GM03348 (cell line): ENCODE results near the gene SSBP1.
"Not testable (repeated sequence)": the region's sequence is repeated elsewhere in the genome, so short reads cannot be mapped to it uniquely, and the experiment has no call there.

ENCODE experiments used
- DNase-seq: peaks from one replicate; pipeline ENCODE4 v3.0.0; 2012; ENCODE audit warnings: low spot score

The SSBP1 gene

GRCh38 chr7:141737836-141738591 is at the start of gene SSBP1:
TSS of gene SSBP1 (plus strand) at chr7:141738358. CDS start at chr7:141739167, 809 bp downstream.
- peak; percentile 91 for DNase-seq

- not testable (repeated sequence) for DNase-seq
These were observed 48.9 kb upstream of the SSBP1 start for GRCh38 chr7:141689072-141689825.

GRCh38 chr7:141691540-141691939 is 46.6 kb upstream of the SSBP1 start:
- no peak for DNase-seq

- DNase-seq = no peak
These were observed 46.2 kb upstream of the SSBP1 start for GRCh38 chr7:141691961-141692360.

GRCh38 chr7:141693082-141693481 is 45.1 kb upstream of the SSBP1 start:
- no peak for DNase-seq

GRCh38 chr7:141695803-141696289 is 42.3 kb upstream of the SSBP1 start:
- no peak for DNase-seq

GRCh38 chr7:141696348-141696747 is 41.8 kb upstream of the SSBP1 start:
- DNase-seq = no peak

- DNase-seq = no peak
These were observed 40.8 kb upstream of the SSBP1 start for GRCh38 chr7:141697211-141697871.

GRCh38 chr7:141698247-141699015 is 39.7 kb upstream of the SSBP1 start:
- no peak for DNase-seq

GRCh38 chr7:141699860-141700259 is 38.3 kb upstream of the SSBP1 start:
- DNase-seq = no peak

GRCh38 chr7:141700296-141700847 is 37.8 kb upstream of the SSBP1 start:
- no peak for DNase-seq

- DNase-seq = peak; percentile 55
These were observed 37.2 kb upstream of the SSBP1 start for GRCh38 chr7:141700848-141701371.

GRCh38 chr7:141701489-141702046 is 36.6 kb upstream of the SSBP1 start:
- DNase-seq = peak; percentile 78

- DNase-seq = peak; percentile 95
These were observed 36.1 kb upstream of the SSBP1 start, which contains the start of gene DENND11 for GRCh38 chr7:141702047-141702567. TSS of gene DENND11 (minus strand) at chr7:141702166. CDS start at chr7:141702153, 13 bp downstream.

GRCh38 chr7:141702892-141703291 is 35.3 kb upstream of the SSBP1 start:
- no peak for DNase-seq

GRCh38 chr7:141704112-141704511 is 34.0 kb upstream of the SSBP1 start:
- DNase-seq = no peak

- no peak for DNase-seq
These were observed 33.4 kb upstream of the SSBP1 start for GRCh38 chr7:141704741-141705140.

- DNase-seq = no peak
These were observed 31.7 kb upstream of the SSBP1 start for GRCh38 chr7:141706239-141707064.

- no peak for DNase-seq
These were observed 29.8 kb upstream of the SSBP1 start, which contains the start of gene WEE2 for GRCh38 chr7:141708351-141708750. TSS of gene WEE2 (plus strand) at chr7:141708353. CDS start at chr7:141708759, 406 bp downstream.

GRCh38 chr7:141709318-141709717 is 28.8 kb upstream of the SSBP1 start:
- DNase-seq = no peak
